ENCODE results near the gene DKC1. TPM values are rescaled to one million over a fixed set of nuclear protein-coding genes. Genes with fewer than 3 reads are reported as not detected.

Gene DKC1
- total and polyA plus RNA-seq, 2 of the 13 experiments (the other 11 are each of a cell fraction or from before 2014, with no cell fraction given), result 61.6 to 102 TPM

- peak; percentile 48; the same call in 1 of the 2 replicates for TF ChIP-seq HOXA3 (CRISPR knock-in tag; IDR thresholded peaks at IDR 0.05)
- no peak for TF ChIP-seq PTBP1 (IDR thresholded peaks at IDR 0.05; ENCODE audit: low read depth, low read length, poor library complexity, severe bottlenecking)
- TF ChIP-seq, protein P1, sequence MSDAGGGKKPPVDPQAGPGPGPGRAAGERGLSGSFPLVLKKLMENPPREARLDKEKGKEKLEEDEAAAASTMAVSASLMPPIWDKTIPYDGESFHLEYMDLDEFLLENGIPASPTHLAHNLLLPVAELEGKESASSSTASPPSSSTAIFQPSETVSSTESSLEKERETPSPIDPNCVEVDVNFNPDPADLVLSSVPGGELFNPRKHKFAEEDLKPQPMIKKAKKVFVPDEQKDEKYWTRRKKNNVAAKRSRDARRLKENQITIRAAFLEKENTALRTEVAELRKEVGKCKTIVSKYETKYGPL (CRISPR knock-in tag; IDR thresholded peaks at IDR 0.05), result no peak
- TF ChIP-seq ZNF20 (CRISPR knock-in tag; IDR thresholded peaks at IDR 0.05), result no peak
- TF ChIP-seq ZNF296 (CRISPR knock-in tag; conservative IDR thresholded peaks at IDR 0.05), result no peak
- no peak; the same call in 1 of the 2 replicates for TF ChIP-seq ZNF792 (CRISPR knock-in tag; IDR thresholded peaks at IDR 0.05)
- TF ChIP-seq SP140L (CRISPR knock-in tag; IDR thresholded peaks at IDR 0.05; ENCODE audit: borderline replicate concordance), result no peak
- TF ChIP-seq ZNF549 (CRISPR knock-in tag; IDR thresholded peaks at IDR 0.05), result no peak
- TF ChIP-seq ZBTB8A (CRISPR knock-in tag; IDR thresholded peaks at IDR 0.05; ENCODE audit: borderline replicate concordance, low read depth), result no peak
- TF ChIP-seq MIER2 (CRISPR knock-in tag; IDR thresholded peaks at IDR 0.05), result no peak
- TF ChIP-seq ZNF547 (CRISPR knock-in tag; IDR thresholded peaks at IDR 0.05), result 0 out of 2 replicates have a peak, but pooled peaks have one; percentile 51
- peak; percentile 74; the same call in 1 of the 2 replicates for TF ChIP-seq SP4 (CRISPR knock-in tag; IDR thresholded peaks at IDR 0.05)
- TF ChIP-seq ZKSCAN5 (CRISPR knock-in tag; IDR thresholded peaks at IDR 0.05), result no peak
- no peak for TF ChIP-seq ZNF33B (CRISPR knock-in tag; IDR thresholded peaks at IDR 0.05)
- TF ChIP-seq ZNF101 (CRISPR knock-in tag; IDR thresholded peaks at IDR 0.05; ENCODE audit: borderline replicate concordance, low read depth), result no peak
- TF ChIP-seq, protein P2, sequence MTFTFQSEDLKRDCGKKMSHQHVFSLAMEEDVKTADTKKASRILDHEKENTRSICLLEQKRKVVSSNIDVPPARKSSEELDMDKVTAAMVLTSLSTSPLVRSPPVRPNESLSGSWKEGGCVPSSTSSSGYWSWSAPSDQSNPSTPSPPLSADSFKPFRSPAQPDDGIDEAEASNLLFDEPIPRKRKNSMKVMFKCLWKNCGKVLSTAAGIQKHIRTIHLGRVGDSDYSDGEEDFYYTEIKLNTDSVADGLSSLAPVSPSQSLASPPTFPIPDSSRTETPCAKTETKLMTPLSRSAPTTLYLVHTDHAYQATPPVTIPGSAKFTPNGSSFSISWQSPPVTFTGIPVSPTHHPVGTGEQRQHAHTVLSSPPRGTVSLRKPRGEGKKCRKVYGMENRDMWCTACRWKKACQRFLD (CRISPR knock-in tag; IDR thresholded peaks at IDR 0.05; ENCODE audit: borderline replicate concordance), result no peak
- TF ChIP-seq ZNF496 (CRISPR knock-in tag; IDR thresholded peaks at IDR 0.05; ENCODE audit: insufficient replicate concordance), result no peak
- no peak for TF ChIP-seq ZNF292 (CRISPR knock-in tag; IDR thresholded peaks at IDR 0.05; ENCODE audit: borderline replicate concordance, low read depth)
- TF ChIP-seq ZNF710 (CRISPR knock-in tag; IDR thresholded peaks at IDR 0.05; ENCODE audit: borderline replicate concordance), result no peak
- TF ChIP-seq PRPF4 (IDR thresholded peaks at IDR 0.05; ENCODE audit: low read depth, low read length, poor library complexity, severe bottlenecking), result no peak
- TF ChIP-seq KDM1A (CRISPR knock-in tag; IDR thresholded peaks at IDR 0.05), result no peak
- no peak for TF ChIP-seq CAMTA2 (CRISPR knock-in tag; IDR thresholded peaks at IDR 0.05; ENCODE audit: borderline replicate concordance)
- TF ChIP-seq ZNF639 (CRISPR knock-in tag; conservative IDR thresholded peaks at IDR 0.05), result 0 out of 2 replicates have a peak, but pooled peaks have one; percentile 52
- no peak for TF ChIP-seq HMGA1 (CRISPR knock-in tag; conservative IDR thresholded peaks at IDR 0.05)
Measured at GRCh38 chrX:154762537-154763296, at the start of gene DKC1 (continued).

All from HepG2 (cell line).